ENCODE results near the gene ITPKC.
"Not testable (repeated sequence)": the region's sequence is repeated elsewhere in the genome, so short reads cannot be mapped to it uniquely, and the experiment has no call there.

ITPKC gene

DNA sequence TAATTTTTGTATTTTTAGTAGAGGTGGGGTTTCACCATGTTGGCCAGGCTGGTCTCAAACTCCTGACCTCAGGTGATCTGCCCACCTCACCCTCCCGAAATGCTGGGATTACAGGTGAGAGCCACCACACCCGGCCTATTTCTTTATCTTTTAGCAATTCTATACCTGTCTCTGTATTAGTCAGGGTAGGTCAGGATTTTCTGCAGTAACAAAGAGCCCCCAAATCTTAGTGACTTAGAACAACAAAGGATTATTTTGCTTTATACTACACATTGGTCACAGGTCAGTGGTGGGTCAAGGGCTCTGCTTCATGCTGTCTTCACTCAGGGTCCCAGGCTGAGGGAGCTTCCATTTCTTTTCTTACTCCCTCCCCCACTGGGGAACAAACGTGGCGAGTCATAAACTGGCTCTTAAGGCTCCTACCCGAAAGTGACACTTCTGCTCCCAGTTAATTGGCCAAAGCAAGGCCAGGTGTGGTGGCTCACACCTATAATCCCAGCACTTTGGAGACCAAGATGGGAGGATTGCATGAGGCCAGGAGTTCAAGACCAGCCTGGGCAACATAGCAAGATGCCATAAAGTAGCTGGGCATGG, 6.8 kb downstream of the ITPKC start:
- no peak for ATAC-seq
- TF ChIP-seq BACH2 (CRISPR knock-in tag; IDR thresholded peaks at IDR 0.05; ENCODE audit: borderline replicate concordance) (no peak), TCF4 (CRISPR knock-in tag; IDR thresholded peaks at IDR 0.05; ENCODE audit: borderline replicate concordance) (no peak), RARB (CRISPR knock-in tag; IDR thresholded peaks at IDR 0.05) (no peak), SNAI2 (CRISPR knock-in tag; IDR thresholded peaks at IDR 0.05) (no peak), ARNTL (CRISPR knock-in tag; IDR thresholded peaks at IDR 0.05; ENCODE audit: borderline replicate concordance, low read depth) (no peak), ZFP3 (CRISPR knock-in tag; IDR thresholded peaks at IDR 0.05) (no peak), CSDC2 (CRISPR knock-in tag; IDR thresholded peaks at IDR 0.05) (no peak), ZNF565 (CRISPR knock-in tag; conservative IDR thresholded peaks at IDR 0.05; ENCODE audit: low read depth) (no peak), ISL1 (CRISPR knock-in tag; IDR thresholded peaks at IDR 0.05) (no peak), ZNF70 (CRISPR knock-in tag; IDR thresholded peaks at IDR 0.05) (no peak), ZFP30 (CRISPR knock-in tag; IDR thresholded peaks at IDR 0.05) (no peak)
- TF ChIP-seq, protein P1, sequence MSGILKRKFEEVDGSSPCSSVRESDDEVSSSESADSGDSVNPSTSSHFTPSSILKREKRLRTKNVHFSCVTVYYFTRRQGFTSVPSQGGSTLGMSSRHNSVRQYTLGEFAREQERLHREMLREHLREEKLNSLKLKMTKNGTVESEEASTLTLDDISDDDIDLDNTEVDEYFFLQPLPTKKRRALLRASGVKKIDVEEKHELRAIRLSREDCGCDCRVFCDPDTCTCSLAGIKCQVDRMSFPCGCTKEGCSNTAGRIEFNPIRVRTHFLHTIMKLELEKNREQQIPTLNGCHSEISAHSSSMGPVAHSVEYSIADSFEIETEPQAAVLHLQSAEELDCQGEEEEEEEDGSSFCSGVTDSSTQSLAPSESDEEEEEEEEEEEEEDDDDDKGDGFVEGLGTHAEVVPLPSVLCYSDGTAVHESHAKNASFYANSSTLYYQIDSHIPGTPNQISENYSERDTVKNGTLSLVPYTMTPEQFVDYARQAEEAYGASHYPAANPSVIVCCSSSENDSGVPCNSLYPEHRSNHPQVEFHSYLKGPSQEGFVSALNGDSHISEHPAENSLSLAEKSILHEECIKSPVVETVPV (CRISPR knock-in tag; IDR thresholded peaks at IDR 0.05), result no peak
- TF ChIP-seq, protein P2, sequence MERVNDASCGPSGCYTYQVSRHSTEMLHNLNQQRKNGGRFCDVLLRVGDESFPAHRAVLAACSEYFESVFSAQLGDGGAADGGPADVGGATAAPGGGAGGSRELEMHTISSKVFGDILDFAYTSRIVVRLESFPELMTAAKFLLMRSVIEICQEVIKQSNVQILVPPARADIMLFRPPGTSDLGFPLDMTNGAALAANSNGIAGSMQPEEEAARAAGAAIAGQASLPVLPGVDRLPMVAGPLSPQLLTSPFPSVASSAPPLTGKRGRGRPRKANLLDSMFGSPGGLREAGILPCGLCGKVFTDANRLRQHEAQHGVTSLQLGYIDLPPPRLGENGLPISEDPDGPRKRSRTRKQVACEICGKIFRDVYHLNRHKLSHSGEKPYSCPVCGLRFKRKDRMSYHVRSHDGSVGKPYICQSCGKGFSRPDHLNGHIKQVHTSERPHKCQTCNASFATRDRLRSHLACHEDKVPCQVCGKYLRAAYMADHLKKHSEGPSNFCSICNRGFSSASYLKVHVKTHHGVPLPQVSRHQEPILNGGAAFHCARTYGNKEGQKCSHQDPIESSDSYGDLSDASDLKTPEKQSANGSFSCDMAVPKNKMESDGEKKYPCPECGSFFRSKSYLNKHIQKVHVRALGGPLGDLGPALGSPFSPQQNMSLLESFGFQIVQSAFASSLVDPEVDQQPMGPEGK (CRISPR knock-in tag; IDR thresholded peaks at IDR 0.05; ENCODE audit: borderline replicate concordance), result no peak

DNA sequence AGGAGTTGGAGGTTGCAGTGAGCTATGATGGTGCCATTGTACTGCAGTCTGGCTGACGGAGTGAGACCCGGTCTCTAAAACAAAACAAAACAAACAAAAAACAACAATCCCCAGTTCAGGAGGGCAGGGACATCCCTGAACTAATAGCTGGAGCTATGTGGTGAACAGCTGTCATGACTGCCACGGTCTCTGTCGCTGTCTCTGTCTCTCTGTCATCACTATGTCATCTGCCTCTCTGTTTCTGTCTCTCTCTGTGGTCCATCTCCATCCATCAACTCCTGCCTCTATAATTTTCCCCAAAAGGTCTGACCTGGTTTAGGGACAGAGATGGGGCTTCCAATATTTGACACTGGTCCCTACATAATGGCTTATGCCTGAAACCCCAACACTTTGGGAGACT, 7.4 kb downstream of the ITPKC start:
- TF ChIP-seq ZNF70 (CRISPR knock-in tag; IDR thresholded peaks at IDR 0.05) (no peak), TOX (CRISPR knock-in tag; IDR thresholded peaks at IDR 0.05; ENCODE audit: borderline replicate concordance) (no peak), ZNF565 (CRISPR knock-in tag; conservative IDR thresholded peaks at IDR 0.05; ENCODE audit: low read depth) (no peak)
- ATAC-seq, result no peak

DNA sequence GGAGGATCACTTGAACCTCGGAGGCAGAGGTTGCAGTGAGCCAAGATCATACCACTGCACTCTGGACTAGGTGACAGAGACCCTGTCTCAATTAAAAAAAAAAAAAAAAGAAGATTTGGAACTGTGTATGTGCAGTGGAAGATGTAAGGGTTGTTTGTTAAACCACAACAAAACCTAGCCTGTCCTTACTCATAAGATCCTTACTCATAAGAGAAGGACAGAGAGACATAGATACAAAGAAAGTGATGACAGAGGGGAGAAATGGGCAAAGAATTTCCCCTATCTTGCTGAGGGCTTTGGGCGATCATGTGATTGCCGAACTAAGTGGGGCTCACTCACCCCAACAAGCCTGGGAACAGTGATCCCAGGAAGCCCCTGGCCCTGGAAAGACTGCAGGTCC, 7.9 kb downstream of the ITPKC start:
- no peak for ATAC-seq

DNA sequence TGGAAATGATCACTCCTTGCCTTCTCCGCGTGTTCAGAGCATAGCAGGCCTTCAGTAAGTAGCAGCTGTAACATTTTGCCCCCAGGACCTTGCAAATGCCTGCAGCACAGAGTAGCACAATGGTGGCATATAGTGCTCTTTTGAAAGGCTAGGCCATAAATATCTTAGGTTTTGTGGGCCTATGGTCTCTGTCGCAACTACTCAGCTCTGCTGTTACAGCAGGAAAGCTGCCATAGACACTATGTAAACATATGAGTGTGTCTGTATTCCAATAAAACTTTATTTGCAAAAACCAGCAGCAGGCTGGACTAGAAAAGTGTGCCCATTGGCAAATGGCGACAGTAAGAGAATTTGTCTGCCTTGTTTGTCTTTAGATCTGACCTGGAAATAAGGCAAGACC, 9.4 kb downstream of the ITPKC start:
- TF ChIP-seq ARNTL (CRISPR knock-in tag; IDR thresholded peaks at IDR 0.05; ENCODE audit: borderline replicate concordance, low read depth) (no peak), ZFP30 (CRISPR knock-in tag; IDR thresholded peaks at IDR 0.05) (no peak), ZNF70 (CRISPR knock-in tag; IDR thresholded peaks at IDR 0.05) (no peak), CSDC2 (CRISPR knock-in tag; IDR thresholded peaks at IDR 0.05) (no peak), GLIS3 (CRISPR knock-in tag; IDR thresholded peaks at IDR 0.05) (no peak), BACH2 (CRISPR knock-in tag; IDR thresholded peaks at IDR 0.05; ENCODE audit: borderline replicate concordance) (no peak), PPARA (CRISPR knock-in tag; IDR thresholded peaks at IDR 0.05; ENCODE audit: borderline replicate concordance) (no peak), OSR1 (CRISPR knock-in tag; IDR thresholded peaks at IDR 0.05) (no peak), RARB (CRISPR knock-in tag; IDR thresholded peaks at IDR 0.05) (no peak), ISL1 (CRISPR knock-in tag; IDR thresholded peaks at IDR 0.05) (no peak), TOX (CRISPR knock-in tag; IDR thresholded peaks at IDR 0.05; ENCODE audit: borderline replicate concordance) (no peak), ZNF565 (CRISPR knock-in tag; conservative IDR thresholded peaks at IDR 0.05; ENCODE audit: low read depth) (no peak), ESRRG (CRISPR knock-in tag; IDR thresholded peaks at IDR 0.05) (no peak), ZC3H10 (CRISPR knock-in tag; IDR thresholded peaks at IDR 0.05) (no peak)
- TF ChIP-seq, protein P3, sequence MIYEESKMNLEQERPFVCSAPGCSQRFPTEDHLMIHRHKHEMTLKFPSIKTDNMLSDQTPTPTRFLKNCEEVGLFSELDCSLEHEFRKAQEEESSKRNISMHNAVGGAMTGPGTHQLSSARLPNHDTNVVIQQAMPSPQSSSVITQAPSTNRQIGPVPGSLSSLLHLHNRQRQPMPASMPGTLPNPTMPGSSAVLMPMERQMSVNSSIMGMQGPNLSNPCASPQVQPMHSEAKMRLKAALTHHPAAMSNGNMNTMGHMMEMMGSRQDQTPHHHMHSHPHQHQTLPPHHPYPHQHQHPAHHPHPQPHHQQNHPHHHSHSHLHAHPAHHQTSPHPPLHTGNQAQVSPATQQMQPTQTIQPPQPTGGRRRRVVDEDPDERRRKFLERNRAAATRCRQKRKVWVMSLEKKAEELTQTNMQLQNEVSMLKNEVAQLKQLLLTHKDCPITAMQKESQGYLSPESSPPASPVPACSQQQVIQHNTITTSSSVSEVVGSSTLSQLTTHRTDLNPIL (CRISPR knock-in tag; IDR thresholded peaks at IDR 0.05; ENCODE audit: low read depth), result no peak
- TF ChIP-seq, protein P4, sequence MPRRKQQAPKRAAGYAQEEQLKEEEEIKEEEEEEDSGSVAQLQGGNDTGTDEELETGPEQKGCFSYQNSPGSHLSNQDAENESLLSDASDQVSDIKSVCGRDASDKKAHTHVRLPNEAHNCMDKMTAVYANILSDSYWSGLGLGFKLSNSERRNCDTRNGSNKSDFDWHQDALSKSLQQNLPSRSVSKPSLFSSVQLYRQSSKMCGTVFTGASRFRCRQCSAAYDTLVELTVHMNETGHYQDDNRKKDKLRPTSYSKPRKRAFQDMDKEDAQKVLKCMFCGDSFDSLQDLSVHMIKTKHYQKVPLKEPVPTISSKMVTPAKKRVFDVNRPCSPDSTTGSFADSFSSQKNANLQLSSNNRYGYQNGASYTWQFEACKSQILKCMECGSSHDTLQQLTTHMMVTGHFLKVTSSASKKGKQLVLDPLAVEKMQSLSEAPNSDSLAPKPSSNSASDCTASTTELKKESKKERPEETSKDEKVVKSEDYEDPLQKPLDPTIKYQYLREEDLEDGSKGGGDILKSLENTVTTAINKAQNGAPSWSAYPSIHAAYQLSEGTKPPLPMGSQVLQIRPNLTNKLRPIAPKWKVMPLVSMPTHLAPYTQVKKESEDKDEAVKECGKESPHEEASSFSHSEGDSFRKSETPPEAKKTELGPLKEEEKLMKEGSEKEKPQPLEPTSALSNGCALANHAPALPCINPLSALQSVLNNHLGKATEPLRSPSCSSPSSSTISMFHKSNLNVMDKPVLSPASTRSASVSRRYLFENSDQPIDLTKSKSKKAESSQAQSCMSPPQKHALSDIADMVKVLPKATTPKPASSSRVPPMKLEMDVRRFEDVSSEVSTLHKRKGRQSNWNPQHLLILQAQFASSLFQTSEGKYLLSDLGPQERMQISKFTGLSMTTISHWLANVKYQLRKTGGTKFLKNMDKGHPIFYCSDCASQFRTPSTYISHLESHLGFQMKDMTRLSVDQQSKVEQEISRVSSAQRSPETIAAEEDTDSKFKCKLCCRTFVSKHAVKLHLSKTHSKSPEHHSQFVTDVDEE (CRISPR knock-in tag; IDR thresholded peaks at IDR 0.05), result no peak
- no peak for ATAC-seq

More for the DNA sequence above, 7.9 kb downstream of the ITPKC start:
- no peak for TF ChIP-seq ESRRG (CRISPR knock-in tag; IDR thresholded peaks at IDR 0.05)
- TF ChIP-seq RARB (CRISPR knock-in tag; IDR thresholded peaks at IDR 0.05), result no peak
- TF ChIP-seq, protein P1 (CRISPR knock-in tag; IDR thresholded peaks at IDR 0.05), result no peak

DNA sequence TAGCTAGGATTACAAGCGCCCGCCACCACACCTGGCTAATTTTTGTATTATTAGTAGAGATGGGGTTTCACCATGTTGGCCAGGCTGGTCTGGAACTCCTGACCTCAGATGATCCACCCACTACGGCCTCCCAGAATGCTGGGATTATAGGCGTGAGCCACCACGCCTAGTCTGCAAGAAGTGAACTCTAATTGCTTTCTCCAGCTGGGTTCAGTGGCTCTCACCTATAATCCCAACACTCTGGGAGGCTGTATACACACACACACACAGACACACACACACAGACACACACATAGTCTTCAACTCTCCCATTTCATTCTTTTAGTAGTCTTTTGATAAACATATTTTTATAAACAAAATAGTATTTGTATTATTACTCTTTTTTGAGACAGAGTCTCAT, 13.2 kb downstream of the ITPKC start:
- not testable (repeated sequence) for ATAC-seq

DNA sequence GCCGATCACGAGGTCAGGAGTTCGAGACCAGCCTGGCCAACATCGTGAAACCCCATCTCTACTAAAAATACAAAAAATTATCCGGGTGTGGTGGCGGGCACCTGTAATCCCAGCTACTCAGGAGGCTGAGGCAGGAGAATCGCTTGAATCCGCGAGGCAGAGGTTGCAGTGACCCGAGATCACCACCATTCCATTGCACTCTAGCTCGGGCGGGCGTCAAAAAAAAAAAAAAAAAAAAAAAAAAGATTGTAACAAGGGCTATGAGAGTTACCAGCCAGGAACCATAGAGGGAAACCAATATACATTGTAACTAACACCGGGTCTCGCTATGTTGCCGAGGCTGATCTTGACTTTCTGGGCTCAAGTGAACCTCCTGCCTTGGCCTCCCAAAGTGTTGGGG, 15.4 kb downstream of the ITPKC start:
- not testable (repeated sequence) for ATAC-seq
